Naive thymus-derived CD4-positive, alpha-beta T cell (primary cell): ENCODE results near the gene ABCA2. TPM values are rescaled to one million over a fixed set of nuclear protein-coding genes. Genes with fewer than 3 reads are reported as not detected.

Source experiments
- ATAC-seq: fragments of 150-1000 bp; cut with Tn5 transposase; 2 replicates; pipeline ENCODE4 v1.10.0; 2021; ENCODE audit warnings: mild to moderate bottlenecking, moderate library complexity
- CTCF ChIA-PET: fragments of 350-600 bp; sonication (Branson Sonifier 250); formaldehyde crosslinking; loops from one replicate; lab custom pipeline; 2021; ENCODE audit warnings: antibody characterized with exemption; lab: Charles Lee
- POLR2A ChIA-PET: fragments of 350-600 bp; sonication (Branson Sonifier 250); formaldehyde crosslinking; loops from one replicate; lab custom pipeline; 2021; ENCODE audit warnings: antibody characterized with exemption, inconsistent platforms; lab: Charles Lee
- DNase-seq, 9 donors: peaks; one replicate each; pipeline versions ENCODE4 v3.0.0 to v3.0.0-alpha.2; 2020 to 2022; ENCODE audit warnings: mixed read lengths in 1 of 9
- H3K27ac ChIP-seq: one replicate; pipeline ENCODE4 v1.7.0; 2013; ENCODE audit warnings: mild to moderate bottlenecking, low read depth, low read length, moderate library complexity
- H3K27me3 ChIP-seq, 2 donors: one replicate each; pipeline ENCODE4 v1.7.0; 2013; ENCODE audit warnings: low read length in 2 of 2, mild to moderate bottlenecking in 2 of 2, moderate library complexity in 2 of 2; ENCODE audit not compliant: control insufficient read depth in 2 of 2, insufficient read depth in 2 of 2
- H3K36me3 ChIP-seq, 3 experiments: 1 replicate in 2 of 3; 2 replicates in 1 of 3; pipeline ENCODE4 v1.7.0; 2013; ENCODE audit warnings: low read length in 3 of 3, mild to moderate bottlenecking in 3 of 3, moderate library complexity in 1 of 3; ENCODE audit not compliant: insufficient read depth in 3 of 3, control insufficient read depth in 2 of 3
- H3K4me1 ChIP-seq, 2 donors: one replicate each; pipeline ENCODE4 v1.7.0; 2013; ENCODE audit warnings: low read length in 2 of 2, mild to moderate bottlenecking in 2 of 2, moderate library complexity in 1 of 2; ENCODE audit not compliant: control insufficient read depth in 2 of 2, insufficient read depth in 2 of 2
- H3K4me3 ChIP-seq: 2 replicates; pipeline ENCODE4 v1.7.0; 2013; ENCODE audit warnings: mild to moderate bottlenecking, low read length
- H3K9me3 ChIP-seq, 3 experiments: 1 replicate in 2 of 3; 2 replicates in 1 of 3; pipeline ENCODE4 v1.7.0; 2013; ENCODE audit warnings: low read length in 3 of 3; ENCODE audit not compliant: control insufficient read depth in 2 of 3
- H3K27ac Mint-ChIP-seq, 9 donors: one replicate each; pipeline ENCODE4 v1.8.0; 2020 to 2022; ENCODE audit warnings: mixed read lengths in 9 of 9, mild to moderate bottlenecking in 8 of 9, moderate library complexity in 5 of 9, inconsistent platforms in 2 of 9
- H3K27me3 Mint-ChIP-seq, 5 donors: one replicate each; pipeline ENCODE4 v1.8.0; 2021 to 2022; ENCODE audit warnings: mixed read lengths in 5 of 5, mild to moderate bottlenecking in 1 of 5
- H3K36me3 Mint-ChIP-seq, 5 donors: one replicate each; pipeline ENCODE4 v1.8.0; 2020 to 2022; ENCODE audit warnings: mixed read lengths in 5 of 5, mild to moderate bottlenecking in 3 of 5, inconsistent platforms in 1 of 5
- H3K4me1 Mint-ChIP-seq, 7 donors: one replicate each; pipeline ENCODE4 v1.8.0; 2020 to 2022; ENCODE audit warnings: mixed read lengths in 7 of 7, mild to moderate bottlenecking in 3 of 7, inconsistent platforms in 1 of 7
- H3K4me3 Mint-ChIP-seq, 10 donors: one replicate each; pipeline ENCODE4 v1.8.0; 2020 to 2022; ENCODE audit warnings: mild to moderate bottlenecking in 10 of 10, mixed read lengths in 10 of 10, moderate library complexity in 6 of 10, inconsistent platforms in 2 of 10
- H3K9me3 Mint-ChIP-seq, 11 donors: one replicate each; pipeline ENCODE4 v1.8.0; 2020 to 2022; ENCODE audit warnings: mixed read lengths in 11 of 11, mild to moderate bottlenecking in 4 of 11, inconsistent platforms in 1 of 11, moderate library complexity in 1 of 11
- intact Hi-C, 2 donors: fragments of 100-400 bp; cut with micrococcal nuclease; formaldehyde crosslinking; loops; one replicate each; pipeline ENCODE4 v1.15.1; 2023
- polyA plus RNA-seq, 2 donors: library from polyadenylated mRNA; unstranded; fragments of 300-500 nt; fragmentation: Illumina TruSeq; gene quantifications; one replicate each; pipeline ENCODE4 v1.2.3, GENCODE V29; 2021
- total RNA-seq, 6 experiments: library from RNA in 5 of 6; stranded (reverse) in 5 of 6; gene quantifications; 1 replicate in 5 of 6; 2 replicates in 1 of 6; pipeline ENCODE4 v1.2.3 and lab custom pipeline; 2021 to 2026

The ABCA2 gene
- total and polyA plus RNA-seq, 7 experiments from 2014 or later: 1.8 to 112 (median 25.1) TPM

DNA sequence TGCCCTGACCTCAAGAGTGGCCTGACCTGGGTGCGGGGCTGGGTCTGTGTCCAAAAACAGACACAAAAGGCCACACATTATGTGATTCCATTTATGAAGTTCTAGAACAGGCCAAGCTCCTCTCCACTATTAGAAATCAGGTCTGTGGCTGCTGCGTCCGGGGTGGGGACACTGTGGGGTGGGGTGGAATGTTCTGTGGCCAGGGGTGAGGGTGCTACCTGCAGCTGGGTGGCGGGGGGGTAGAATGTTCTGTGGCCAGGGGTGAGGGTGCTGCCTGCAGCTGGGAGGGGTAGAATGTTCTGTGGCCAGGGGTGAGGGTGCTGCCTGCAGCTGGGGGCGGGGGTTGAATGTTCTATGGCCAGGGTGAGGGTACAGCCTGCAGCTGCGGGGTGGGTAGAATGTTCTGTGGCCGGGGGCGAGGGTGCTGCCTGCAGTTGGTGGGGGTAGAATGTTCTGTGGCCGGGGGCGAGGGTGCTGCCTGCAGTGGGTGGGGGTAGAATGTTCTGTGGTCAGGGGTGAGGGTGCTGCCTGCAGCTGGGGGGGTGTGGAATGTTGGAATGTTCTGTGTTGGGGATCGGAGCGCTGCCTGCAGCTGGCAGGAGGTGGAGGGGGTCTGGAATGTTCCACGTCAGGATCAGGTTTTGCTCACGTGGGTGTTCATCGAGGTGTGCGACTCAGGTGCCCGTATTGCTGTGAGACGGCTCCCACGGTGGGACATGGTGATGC is 67.7 kb downstream of the ABCA2 start:
- Histone ChIP-seq H3K9me3 (no peaks in the 10 kb centered on the region), H3K27me3 (no peaks in the 10 kb centered on the region), H3K4me1 (peaks cover 1 to 62% of the 10 kb centered on the region in 2 donors), H3K36me3 (no peaks in the 10 kb centered on the region), H3K4me3 (no peak overlapping the region), H3K27ac (no peak overlapping the region)
- CTCF ChIA-PET: no interaction called here
- Mint-ChIP-seq H3K4me3 (peak overlapping the region in 5 of 10 donors; percentile 13 to 66 (median 32)), H3K4me1 (peaks cover 0 to 22% (median 15%) of the 10 kb centered on the region in 7 donors), H3K27ac (peak overlapping the region in 4 of 9 donors; percentile 67 to 78 (median 70)), H3K36me3 (no peaks in the 10 kb centered on the region), H3K27me3 (peaks cover 0 to 3% (median 0%) of the 10 kb centered on the region in 5 donors), H3K9me3 (peaks cover 0 to 7% (median 0%) of the 10 kb centered on the region in 11 donors)
- POLR2A ChIA-PET: interaction anchor here (0.9 kb wide), 2 partner anchors 9 to 151 kb away, joined by 3 to 4 read pairs; no protein-coding TSS in a partner anchor
- intact Hi-C loops: no loop called here
- no peak for DNase-seq
- peak; percentile 75 for ATAC-seq

DNA sequence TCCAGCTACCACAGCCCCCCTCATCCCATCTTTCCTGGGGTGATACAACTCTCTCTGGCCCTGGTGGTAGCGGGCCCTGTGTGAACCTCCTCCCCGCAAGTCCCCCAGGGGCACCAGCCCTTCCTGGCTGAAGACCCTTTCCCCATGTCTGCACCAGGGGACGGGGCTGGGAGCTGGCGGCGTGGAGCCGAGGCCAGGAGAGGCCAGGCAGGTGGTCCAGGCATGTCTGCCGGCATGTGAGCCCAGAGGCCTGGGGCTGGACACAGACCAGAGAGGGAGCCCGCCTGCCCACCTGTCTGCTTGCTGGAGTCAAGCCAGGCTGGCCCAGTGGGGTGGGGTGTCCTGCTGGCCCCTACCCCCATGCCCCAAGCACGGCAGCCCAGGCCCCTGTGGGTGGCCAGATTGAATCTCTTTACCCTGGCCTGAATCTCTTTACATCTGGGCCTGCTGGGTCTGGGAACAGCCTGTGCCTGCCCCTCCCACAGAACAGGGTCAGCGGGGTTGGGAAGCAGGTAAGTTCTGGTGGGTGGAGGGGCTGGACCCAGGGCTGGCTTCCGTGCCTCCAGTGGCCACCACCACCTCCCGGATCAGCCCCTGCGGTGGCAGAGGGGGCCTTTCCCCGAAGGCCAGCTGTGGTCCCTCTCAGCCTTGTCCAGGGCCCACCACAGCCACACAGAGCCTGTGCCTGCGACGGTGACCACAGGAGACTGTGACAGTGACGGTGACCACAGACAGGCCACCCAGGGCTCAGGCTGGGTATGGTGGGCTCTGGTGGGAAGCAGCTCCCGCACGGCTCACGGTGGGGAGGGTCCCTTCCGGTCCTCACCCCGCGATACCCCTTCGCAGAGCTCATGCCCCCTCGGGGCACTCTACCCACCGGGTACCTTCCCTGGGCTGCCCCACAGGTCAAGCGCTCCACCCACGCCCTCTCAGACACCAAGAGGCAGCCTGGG is 68.9 kb downstream of the ABCA2 start:
- intact Hi-C loops: no loop called here
- H3K36me3 Mint-ChIP-seq: no peaks in the 10 kb centered on the region
- peaks cover 0 to 7% (median 0%) of the 10 kb centered on the region in 11 donors for H3K9me3 Mint-ChIP-seq
- peaks cover 0 to 16% (median 11%) of the 10 kb centered on the region in 7 donors for H3K4me1 Mint-ChIP-seq
- Histone ChIP-seq H3K9me3 (no peaks in the 10 kb centered on the region), H3K27ac (no peak overlapping the region), H3K4me3 (no peak overlapping the region), H3K27me3 (no peaks in the 10 kb centered on the region), H3K36me3 (no peaks in the 10 kb centered on the region), H3K4me1 (peaks cover 0 to 51% of the 10 kb centered on the region in 2 donors)
- ChIA-PET CTCF (no interaction called here), POLR2A (interaction anchor here (0.9 to 1.1 kb wide), 3 partner anchors 8 to 152 kb away, joined by 3 to 4 read pairs (median 4); no protein-coding TSS in a partner anchor)
- no peaks in the 10 kb centered on the region for H3K27me3 Mint-ChIP-seq
- no peak overlapping the region for H3K27ac Mint-ChIP-seq
- DNase-seq: no peak
- no peak overlapping the region for H3K4me3 Mint-ChIP-seq
- ATAC-seq: no peak

DNA sequence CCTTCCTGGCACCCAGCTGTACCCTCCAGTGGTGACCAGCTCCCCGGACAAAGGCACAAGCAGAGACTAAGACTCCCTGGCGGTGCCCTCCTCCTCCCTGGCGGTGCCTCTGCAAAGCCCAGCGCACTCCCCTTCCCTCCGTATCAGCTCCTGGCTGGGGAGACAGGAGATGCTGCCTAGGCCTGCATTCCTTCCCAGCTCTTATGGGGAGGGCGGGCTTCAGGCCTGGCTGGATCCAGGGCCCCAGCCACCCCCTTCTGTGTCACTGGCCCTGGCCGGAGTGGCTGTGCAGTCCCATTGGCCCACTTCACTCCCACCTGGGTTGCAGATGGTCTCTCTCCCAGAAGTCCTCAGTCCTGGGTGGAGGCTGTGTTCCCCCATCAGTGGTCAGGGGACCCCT is 69.6 kb downstream of the ABCA2 start:
- H3K27me3 Mint-ChIP-seq: no peaks in the 10 kb centered on the region
- no peak overlapping the region for H3K4me3 Mint-ChIP-seq
- no peaks in the 10 kb centered on the region for H3K27me3 ChIP-seq
- no peak overlapping the region for H3K27ac Mint-ChIP-seq
- H3K27ac ChIP-seq: no peak overlapping the region
- intact Hi-C loops: no loop called here
- ATAC-seq: no peak
- H3K9me3 Mint-ChIP-seq: peaks cover 0 to 7% (median 0%) of the 10 kb centered on the region in 11 donors
- peaks cover 0 to 16% (median 11%) of the 10 kb centered on the region in 7 donors for H3K4me1 Mint-ChIP-seq
- no peak overlapping the region for H3K4me3 ChIP-seq
- DNase-seq: no peak
- no peaks in the 10 kb centered on the region for H3K36me3 ChIP-seq
- peaks cover 0 to 48% of the 10 kb centered on the region in 2 donors for H3K4me1 ChIP-seq
- H3K9me3 ChIP-seq: no peaks in the 10 kb centered on the region
- H3K36me3 Mint-ChIP-seq: no peaks in the 10 kb centered on the region
- ChIA-PET CTCF (no interaction called here), POLR2A (interaction anchor here (0.9 to 1.1 kb wide), 2 partner anchors 10 to 151 kb away, joined by 3 to 4 read pairs; no protein-coding TSS in a partner anchor)

DNA sequence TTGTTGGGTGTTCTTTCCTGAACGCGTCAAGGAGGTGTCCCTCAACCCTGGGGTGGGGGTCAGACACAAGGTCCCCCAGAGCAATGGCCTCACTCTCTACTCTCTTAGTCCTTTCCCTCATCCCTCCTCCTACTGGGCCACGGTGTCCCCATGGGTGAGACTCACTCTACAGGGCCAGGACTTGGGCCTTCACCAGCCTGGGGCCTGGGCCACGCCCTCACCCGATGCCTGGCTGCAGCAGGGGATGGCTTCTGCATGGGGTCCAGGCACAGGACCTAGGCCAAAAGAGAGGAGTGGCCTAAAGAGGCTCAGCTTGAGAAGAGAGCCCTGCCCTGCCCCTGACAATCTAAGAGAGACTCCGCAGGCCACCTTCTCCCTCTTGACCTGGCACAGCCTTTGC is 70.1 kb downstream of the ABCA2 start:
- ATAC-seq (no peak), DNase-seq (no peak)
- Histone ChIP-seq H3K9me3 (no peaks in the 10 kb centered on the region), H3K27ac (no peak overlapping the region), H3K27me3 (no peaks in the 10 kb centered on the region), H3K4me1 (peaks cover 0 to 46% of the 10 kb centered on the region in 2 donors), H3K4me3 (no peak overlapping the region), H3K36me3 (no peaks in the 10 kb centered on the region)
- Mint-ChIP-seq H3K4me1 (peaks cover 0 to 16% (median 9%) of the 10 kb centered on the region in 7 donors), H3K36me3 (no peaks in the 10 kb centered on the region), H3K9me3 (peaks cover 0 to 7% (median 0%) of the 10 kb centered on the region in 11 donors), H3K27ac (no peak overlapping the region), H3K4me3 (peak overlapping the region in 1 of 10 donors; percentile 2), H3K27me3 (no peaks in the 10 kb centered on the region)
- intact Hi-C loops: no loop called here
- CTCF ChIA-PET: no interaction called here
- POLR2A ChIA-PET: interaction anchor here (0.9 kb wide), 1 partner anchor 10 kb away, joined by 4 read pairs; no protein-coding TSS in a partner anchor

DNA sequence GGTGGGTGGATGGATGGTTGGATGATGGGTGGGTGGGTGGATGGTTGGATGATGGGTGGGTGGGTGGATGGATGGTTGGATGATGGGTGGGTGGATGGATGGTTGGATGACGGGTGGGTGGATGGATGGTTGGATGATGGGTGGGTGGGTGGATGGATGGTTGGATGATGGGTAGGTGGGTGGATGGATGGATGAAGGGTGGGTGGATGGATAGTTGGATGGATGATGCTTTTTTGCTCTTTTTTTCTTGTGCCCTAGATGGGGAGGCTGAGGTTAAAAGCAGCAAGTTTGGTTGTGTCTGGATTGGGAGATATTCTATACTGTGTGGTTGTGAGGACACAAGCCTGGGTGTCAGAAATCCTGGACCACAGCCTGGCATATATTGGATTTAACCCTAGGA is 70.6 kb downstream of the ABCA2 start:
- H3K9me3 ChIP-seq: no peaks in the 10 kb centered on the region
- no peaks in the 10 kb centered on the region for H3K36me3 ChIP-seq
- Mint-ChIP-seq H3K27ac (no peak overlapping the region), H3K27me3 (no peaks in the 10 kb centered on the region), H3K36me3 (no peaks in the 10 kb centered on the region), H3K4me3 (no peak overlapping the region), H3K4me1 (peaks cover 0 to 16% (median 6%) of the 10 kb centered on the region in 7 donors), H3K9me3 (peaks cover 0 to 7% (median 0%) of the 10 kb centered on the region in 11 donors)
- DNase-seq (no peak), ATAC-seq (no peak)
- H3K27me3 ChIP-seq: no peaks in the 10 kb centered on the region
- intact Hi-C loops: no loop called here
- ChIA-PET POLR2A (no interaction called here), CTCF (no interaction called here)
- H3K4me3 ChIP-seq: no peak overlapping the region
- H3K27ac ChIP-seq: no peak overlapping the region
- H3K4me1 ChIP-seq: peaks cover 0 to 41% of the 10 kb centered on the region in 2 donors
